GM18507 (cell line): ENCODE measurements around the gene DHX34.
"Not testable (repeated sequence)": the region's sequence is repeated elsewhere in the genome, so short reads cannot be mapped to it uniquely, and the experiment has no call there.

Experiments
- DNase-seq: peaks from one replicate; pipeline ENCODE4 v3.0.0; 2011; ENCODE audit warnings: low read depth; ENCODE audit not compliant: insufficient read length; ENCODE audit errors: extremely low spot score
- FAIRE-seq: peaks from 2 replicates; lab custom pipeline; 2011; peaks lifted over from hg19 to GRCh38; lab: Jason Lieb, UNC

Gene DHX34

DNA sequence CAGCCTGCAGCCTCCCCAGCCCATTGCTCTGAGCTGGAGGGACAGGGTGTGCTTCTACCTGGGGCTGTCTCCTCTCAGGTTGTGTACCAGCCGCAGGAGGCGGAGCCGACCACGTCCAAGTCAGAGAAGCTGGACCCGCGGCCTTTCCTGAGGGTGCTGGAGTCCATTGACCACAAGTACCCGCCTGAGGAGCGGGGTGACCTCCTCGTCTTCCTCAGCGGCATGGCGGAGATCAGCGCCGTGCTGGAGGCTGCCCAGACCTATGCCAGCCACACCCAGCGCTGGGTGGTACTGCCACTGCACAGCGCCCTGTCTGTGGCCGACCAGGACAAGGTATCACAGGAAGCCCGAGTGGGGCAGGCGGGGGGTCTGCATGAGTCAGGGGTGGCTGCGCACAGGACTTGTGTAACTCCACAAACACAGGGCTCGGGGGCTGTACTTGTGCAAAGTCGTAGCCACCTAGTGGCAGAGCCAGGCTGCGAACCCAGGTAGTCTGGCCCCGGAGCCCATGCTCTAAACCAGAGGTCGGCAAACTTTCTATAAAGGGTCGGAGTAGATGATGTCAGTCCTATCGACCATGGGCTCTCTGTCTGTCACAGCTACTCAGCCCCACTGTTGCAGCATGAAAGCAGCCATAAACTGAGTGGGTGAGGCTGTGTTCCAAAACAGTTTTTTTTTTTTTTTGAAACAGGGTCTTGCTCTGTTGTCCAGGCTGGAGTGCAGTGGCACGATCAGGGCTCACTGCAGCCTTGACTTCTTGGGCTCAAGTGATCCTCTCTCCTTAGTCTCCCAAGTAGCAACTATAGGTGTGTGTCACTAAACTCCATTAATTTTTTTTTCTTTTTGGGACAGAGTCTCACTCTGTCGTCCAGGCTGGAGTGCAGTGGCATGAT lies 8.9 kb downstream of the DHX34 start:
- FAIRE-seq (no peak), DNase-seq (no peak)

- no peak for FAIRE-seq
- DNase-seq, result no peak
Observed at GRCh38 chr19:47358936-47359335, 9.8 kb downstream of the DHX34 start.

GRCh38 chr19:47362321-47362720 lies 13.2 kb downstream of the DHX34 start:
- FAIRE-seq, result no peak

DNA sequence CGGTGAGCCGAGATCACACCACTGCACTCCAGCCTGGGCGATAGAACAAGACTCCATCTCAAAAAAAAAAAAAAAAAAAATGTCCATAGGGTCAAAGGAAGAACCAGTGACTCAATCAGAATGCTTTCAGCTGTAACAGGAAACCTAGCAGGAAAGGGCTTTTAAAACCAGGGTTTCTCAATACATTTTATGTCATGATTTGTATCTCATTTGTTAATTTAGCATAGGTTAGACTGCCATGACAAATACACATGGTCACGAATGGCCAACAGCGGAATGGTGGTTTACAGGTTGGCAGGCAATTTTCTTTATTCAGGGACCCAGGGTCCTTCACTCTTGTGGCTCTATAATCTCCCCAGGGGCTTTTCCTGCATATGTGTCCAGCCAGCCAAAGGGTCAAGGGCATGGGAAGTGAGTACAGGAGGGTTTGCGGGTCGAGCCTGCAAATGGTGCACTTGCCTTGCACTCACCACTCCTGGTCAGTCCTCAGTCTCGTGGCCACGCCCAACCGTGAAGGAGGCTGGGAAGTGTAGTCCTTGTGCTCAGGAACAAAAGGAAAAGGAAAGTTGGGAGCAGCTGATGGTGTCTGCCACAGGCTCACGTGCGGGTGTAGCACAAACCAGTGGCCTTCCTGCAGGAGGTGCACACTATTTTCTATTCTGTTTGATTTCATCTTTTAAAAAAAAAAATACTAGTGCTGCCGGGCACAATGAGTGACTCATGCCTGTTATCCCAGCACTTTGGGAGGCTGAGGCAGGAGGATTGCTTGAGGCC lies 14.8 kb downstream of the DHX34 start:
- FAIRE-seq (no peak), DNase-seq (no peak)

More at GRCh38 chr19:47362321-47362720, 13.2 kb downstream of the DHX34 start:
- DNase-seq, result no peak

DNA sequence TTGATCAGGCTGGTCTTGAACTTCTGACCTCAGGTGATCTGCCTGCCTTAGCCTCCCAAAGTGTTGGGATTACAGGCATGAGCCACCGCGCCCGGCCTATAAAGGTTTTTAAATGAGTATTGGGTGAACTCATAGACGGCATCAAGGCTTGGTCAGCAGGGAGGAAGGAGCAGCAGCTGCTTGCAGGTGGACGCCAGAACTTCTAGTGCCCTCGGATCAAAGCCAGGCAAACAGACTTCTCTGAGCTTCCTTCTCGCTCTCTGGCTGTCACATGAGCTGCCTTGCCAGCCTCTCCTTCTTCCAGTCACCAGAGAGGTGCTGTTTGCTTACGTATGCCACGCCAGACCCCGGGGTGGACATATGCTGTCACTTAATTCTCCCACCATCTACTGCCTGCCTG lies 16.3 kb downstream of the DHX34 start:
- FAIRE-seq, DNase-seq: not testable (repeated sequence)

DNA sequence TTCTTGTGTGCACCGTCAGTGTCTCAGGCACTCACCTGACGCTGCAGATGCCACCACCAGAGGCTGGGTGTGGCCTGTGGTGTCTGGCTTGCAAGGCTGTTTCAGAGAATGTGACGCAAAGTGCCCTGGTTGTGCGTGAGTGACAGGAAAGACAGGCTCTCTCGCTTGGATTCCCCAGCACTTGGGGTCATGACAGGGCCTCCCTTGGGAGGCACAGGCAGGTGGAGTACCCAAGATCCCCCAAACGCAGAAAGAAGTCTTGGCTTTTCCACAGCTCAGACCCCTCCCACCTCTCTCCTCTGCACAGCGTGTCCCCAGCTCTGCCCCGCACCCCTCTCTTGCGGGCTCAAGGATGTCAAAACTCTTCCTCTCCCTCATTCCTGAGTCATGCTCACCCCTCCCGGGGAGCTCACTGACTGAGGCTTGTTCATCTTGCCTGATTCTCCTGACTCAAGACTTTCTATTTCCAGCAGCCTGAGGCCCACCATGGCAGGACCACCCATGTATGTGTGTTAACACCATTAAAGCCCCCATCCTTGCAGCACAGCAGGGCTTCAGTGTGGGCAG lies 21.0 kb downstream of the DHX34 start:
- no peak for DNase-seq
- FAIRE-seq, result no peak

DNA sequence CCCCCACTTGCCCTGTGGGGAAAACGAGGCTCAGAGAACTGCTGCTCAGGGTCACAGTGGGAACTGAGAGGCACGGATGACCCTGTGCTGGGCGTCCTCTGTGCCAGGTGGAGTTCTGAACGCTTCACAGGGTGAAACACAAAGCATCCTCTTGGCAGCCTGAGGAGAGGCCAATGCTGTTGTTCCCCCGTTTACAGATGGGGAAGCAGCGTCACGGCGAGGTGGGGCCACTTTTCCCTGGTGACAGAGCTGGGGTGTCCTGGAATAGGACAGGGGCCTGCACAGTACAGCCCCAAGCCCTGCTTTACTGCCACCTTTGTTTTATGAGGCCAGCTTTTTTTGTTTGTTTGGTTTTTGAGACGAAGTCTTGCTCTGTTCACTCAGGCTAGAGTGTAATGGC lies 22.1 kb downstream of the DHX34 start:
- DNase-seq, result no peak
- FAIRE-seq, result no peak

DNA sequence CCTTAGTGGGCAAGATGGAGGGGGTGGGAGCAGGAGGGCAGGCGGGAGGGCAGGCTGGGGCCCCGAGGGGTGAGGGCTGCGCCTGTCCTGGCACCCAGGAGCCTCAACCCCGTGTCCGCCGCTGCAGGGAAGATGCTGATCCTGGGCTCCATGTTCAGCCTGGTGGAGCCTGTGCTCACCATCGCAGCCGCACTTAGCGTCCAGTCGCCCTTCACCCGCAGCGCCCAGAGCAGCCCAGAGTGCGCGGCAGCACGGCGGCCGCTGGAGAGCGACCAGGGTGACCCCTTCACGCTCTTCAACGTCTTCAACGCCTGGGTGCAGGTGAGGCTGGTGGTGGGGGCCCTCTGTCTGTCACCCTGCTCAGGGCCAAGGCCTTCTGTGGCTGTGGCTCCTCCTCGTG lies 23.5 kb downstream of the DHX34 start:
- DNase-seq, result no peak
- FAIRE-seq, result no peak

DNA sequence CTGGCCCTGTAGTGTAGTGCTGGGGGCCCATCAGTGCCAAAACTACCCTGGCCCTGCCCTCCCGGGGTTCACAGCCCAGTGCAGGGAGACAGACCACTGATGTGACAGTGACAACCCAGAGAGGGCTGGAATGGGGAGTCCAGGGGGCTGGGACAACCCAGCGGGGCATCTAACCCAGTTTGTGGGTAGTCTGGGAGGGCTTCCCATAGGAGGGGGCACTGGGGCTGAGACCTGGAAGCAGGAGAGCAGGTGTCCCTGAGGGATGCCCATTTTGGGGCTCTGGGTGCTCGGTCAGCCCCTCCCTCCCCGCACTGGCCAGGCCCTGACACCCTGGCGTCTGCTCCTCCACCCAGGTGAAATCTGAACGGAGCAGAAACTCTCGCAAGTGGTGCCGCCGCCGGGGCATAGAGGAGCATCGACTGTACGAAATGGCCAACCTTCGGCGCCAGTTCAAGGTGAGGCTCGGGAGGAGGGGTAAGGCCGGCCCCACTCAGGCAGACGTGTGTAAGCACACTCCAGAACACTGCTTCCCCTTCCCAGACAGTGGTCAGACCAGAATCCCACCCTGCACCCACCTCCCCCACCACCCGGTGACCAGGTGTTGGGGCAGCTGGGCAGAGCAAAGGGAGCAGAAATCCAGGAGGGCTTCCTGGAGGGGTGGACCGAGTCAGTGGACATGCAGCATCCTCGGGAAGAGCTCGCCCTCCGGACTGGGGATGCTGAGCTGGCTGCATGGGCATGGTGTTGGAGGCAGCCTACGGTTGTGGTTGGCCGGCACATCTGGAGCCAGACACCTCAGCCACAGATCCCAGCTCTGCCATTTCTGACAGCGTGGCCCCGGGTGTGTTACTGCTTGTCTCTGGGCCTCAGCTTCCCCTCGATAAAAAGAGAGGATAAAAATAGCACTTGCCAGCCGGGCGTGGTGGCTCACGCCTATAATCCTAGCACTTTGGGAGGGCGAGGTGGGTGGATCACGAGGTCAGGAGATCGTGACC lies 24.4 kb downstream of the DHX34 start:
- DNase-seq (no peak), FAIRE-seq (no peak)

DNA sequence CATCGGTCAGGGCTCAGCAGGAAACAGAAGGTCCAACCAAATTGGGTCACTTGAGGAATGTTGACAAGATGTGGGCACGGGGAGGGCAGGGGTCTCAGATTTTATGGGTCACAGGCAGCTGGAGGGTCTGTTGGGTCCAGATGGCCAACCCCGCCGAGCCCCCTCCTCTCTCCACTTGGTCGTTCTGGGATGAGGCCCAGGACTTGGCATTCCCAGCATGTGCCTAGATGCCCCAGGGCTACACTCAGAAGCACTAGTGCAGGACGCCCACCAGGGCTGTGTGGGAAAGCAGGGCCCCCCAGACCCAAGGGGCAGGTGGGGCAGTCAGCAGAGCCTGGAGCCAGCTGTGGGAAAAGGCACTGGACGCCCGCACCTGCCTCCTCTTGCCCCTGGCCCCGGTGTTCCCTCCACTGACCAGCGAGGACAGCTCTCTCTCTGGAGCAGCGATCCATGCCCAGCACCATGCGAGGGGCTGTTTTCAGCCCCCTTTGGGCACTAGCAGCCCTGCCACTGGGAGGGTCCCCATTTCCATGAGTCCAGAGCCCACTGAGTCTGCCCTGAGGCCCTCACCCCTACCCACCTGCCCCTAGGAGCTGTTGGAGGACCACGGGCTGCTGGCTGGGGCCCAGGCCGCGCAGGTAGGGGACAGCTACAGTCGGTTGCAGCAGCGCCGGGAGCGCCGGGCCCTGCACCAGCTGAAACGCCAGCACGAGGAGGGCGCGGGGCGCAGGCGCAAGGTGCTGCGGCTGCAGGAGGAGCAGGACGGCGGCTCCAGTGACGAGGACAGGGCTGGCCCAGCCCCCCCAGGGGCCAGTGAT lies 26.0 kb downstream of the DHX34 start:
- FAIRE-seq (no peak), DNase-seq (no peak)

GRCh38 chr19:47375694-47376588 lies 26.8 kb downstream of the DHX34 start:
- no peak for FAIRE-seq
- DNase-seq, result no peak

- FAIRE-seq (no peak), DNase-seq (no peak)
Observed at GRCh38 chr19:47376589-47377144, 27.6 kb downstream of the DHX34 start.

DNA sequence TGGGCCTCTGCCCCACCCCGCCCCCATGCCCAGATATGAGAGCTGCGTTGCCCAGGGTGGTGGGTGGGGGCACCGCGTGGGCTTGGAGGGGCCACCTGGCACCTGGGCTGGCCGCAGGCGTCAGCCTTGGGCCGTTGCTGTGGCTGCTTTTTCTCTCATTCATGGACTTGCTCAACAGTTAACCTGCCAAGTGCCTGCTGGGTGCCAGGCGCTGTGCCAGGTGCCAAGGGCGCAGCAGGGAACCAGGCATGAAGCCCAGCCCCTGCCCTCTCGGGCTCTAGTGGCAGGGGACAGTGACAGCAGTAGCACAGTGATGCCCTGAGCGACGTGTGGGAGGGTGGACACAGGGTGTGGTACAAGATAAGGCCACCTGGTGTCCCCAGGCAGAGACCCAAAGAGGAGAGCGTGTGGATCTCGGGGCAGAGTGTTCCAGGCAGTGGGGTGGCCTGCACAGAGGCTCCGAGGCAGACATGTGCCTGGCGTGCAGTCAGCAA lies 28.1 kb downstream of the DHX34 start:
- DNase-seq (no peak), FAIRE-seq (no peak)

- DNase-seq, result no peak
- no peak for FAIRE-seq
Observed at GRCh38 chr19:47377801-47378200, 28.7 kb downstream of the DHX34 start.

DNA sequence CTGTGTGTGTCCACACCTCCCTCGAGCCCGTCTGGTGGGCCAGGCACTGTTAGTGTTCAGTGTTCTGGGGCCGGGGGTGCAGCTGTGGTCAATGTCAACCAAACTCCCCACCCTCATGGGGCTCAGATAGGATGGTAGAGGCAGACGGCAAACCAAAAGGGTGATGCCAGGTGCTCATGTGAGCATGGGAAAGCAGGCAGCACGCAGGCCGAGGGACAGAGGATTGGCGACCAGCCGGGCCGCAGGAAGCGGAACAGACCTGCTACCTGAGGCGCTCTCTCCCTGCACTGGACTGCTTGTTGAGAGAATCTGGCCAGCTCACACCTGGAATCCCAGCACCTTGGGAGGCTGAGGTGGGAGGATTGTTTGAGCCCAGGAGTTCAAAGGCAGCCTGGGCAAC lies 29.1 kb downstream of the DHX34 start:
- FAIRE-seq (no peak), DNase-seq (no peak)

DNA sequence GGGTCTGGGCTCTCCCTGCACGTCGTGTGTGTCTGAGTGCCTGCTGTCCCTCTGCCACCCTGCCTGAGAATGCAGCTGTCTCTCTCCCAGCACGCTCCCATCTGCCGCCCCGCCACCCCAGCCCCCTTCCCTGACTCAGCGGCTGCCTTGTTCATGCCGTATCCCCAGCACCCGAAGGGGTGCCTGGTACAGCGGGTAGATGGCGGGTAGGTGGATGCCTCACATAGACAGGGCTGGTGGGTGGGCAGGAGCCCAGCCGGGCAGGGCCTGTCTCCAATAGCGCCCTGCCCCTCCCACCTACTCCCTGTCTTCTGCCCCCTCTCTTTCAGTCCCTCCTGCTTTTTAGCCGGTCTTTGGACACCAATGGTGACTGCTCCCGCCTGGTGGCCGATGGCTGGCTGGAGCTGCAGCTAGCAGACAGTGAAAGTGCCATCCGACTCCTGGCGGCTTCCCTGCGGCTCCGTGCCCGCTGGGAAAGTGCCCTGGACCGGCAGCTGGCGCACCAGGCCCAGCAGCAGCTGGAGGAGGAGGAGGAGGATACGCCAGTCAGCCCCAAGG lies 30.3 kb downstream of the DHX34 start:
- FAIRE-seq, result no peak
- DNase-seq, result no peak

DNA sequence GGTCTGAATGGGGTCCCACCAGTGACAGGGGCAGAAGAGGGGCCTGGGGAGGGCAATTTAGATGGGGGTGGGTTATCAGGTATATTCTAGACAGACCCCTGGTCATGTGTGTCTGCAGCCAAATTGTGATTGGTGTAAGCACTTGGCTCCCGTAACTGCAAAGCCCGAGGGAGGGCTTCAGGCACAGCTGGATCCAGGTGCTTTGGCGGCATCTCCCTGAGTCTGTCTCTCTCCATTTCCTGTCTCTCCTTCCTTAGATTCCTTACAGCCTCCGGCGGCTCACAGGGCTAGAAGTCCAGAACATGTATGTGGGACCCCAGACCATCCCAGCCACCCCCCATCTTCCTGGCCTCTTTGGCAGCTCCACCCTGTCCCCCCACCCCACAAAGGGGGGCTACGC lies 31.4 kb downstream of the DHX34 start:
- FAIRE-seq (no peak), DNase-seq (no peak)
